Cardiac septum (tissue), 1 donor: Measurements from ENCODE around the gene TAF1B. TPM values are rescaled to one million over a fixed set of nuclear protein-coding genes. Genes with fewer than 3 reads are reported as not detected.

ENCODE experiments used
- DNase-seq: peaks from one replicate; pipeline ENCODE4 v3.0.0-alpha.2; 2020; ENCODE audit warnings: low spot score
- intact Hi-C: fragments of 100-400 bp; cut with DNase I; formaldehyde crosslinking; loops from one replicate; pipeline ENCODE4 v1.14.0; 2022
- total RNA-seq: library from RNA; stranded (reverse); fragmentation: NEBNext Ultra II Directional; extraction: Animal tissue kit (Norgen Biotek cat#: 25700); gene quantifications from one replicate; pipeline ENCODE4 v1.2.1, GENCODE V29; 2021
- donor health status: DM: no; HTN: no; CAD: no.

TAF1B gene
- total RNA-seq, 1 donor from 2014 or later: 8.4 TPM

GRCh38 chr2:9807056-9807455 lies 36.2 kb upstream of the TAF1B start:
- DNase-seq: no peak

GRCh38 chr2:9807555-9808305 lies 35.5 kb upstream of the TAF1B start:
- intact Hi-C loops: no loop called here
- no peak for DNase-seq

More at GRCh38 chr2:9807056-9807455, 36.2 kb upstream of the TAF1B start:
- intact Hi-C loops: no loop called here

- no peak for DNase-seq
- intact Hi-C loops: no loop called here
Observed at GRCh38 chr2:9808334-9809063, 34.8 kb upstream of the TAF1B start.

- intact Hi-C loops: no loop called here
- DNase-seq: no peak
Observed at GRCh38 chr2:9809064-9809356, 34.3 kb upstream of the TAF1B start.

GRCh38 chr2:9809448-9810088 lies 33.7 kb upstream of the TAF1B start:
- intact Hi-C loops: loop anchor here (5.0 to 10.0 kb wide), 2 partner anchors 175 to 288 kb away; no protein-coding TSS in a partner anchor

GRCh38 chr2:9811216-9811615 lies 32.1 kb upstream of the TAF1B start:
- intact Hi-C loops: loop anchor here (5.0 to 10.0 kb wide), 2 partner anchors 174 to 286 kb away; no protein-coding TSS in a partner anchor
- DNase-seq: no peak

More at GRCh38 chr2:9809448-9810088, 33.7 kb upstream of the TAF1B start:
- DNase-seq: no peak

GRCh38 chr2:9811679-9812511 lies 31.4 kb upstream of the TAF1B start:
- intact Hi-C loops: loop anchor here (5.0 to 10.0 kb wide), 2 partner anchors 173 to 285 kb away; no protein-coding TSS in a partner anchor
- DNase-seq: no peak

GRCh38 chr2:9812945-9813311 lies 30.3 kb upstream of the TAF1B start:
- intact Hi-C loops: loop anchor here (5.0 to 10.0 kb wide), 2 partner anchors 172 to 284 kb away; no protein-coding TSS in a partner anchor
- DNase-seq: no peak

- intact Hi-C loops: loop anchor here (2.0 to 10.0 kb wide), 3 partner anchors 171 to 284 kb away; no protein-coding TSS in a partner anchor
- DNase-seq: no peak
Observed at GRCh38 chr2:9813312-9814128, 29.8 kb upstream of the TAF1B start.

GRCh38 chr2:9814129-9814868 lies 29.0 kb upstream of the TAF1B start:
- DNase-seq: no peak
- intact Hi-C loops: loop anchor here (2.0 to 10.0 kb wide), 3 partner anchors 171 to 283 kb away; no protein-coding TSS in a partner anchor

GRCh38 chr2:9815076-9815475 lies 28.2 kb upstream of the TAF1B start:
- DNase-seq: no peak
- intact Hi-C loops: loop anchor here (2.0 to 10.0 kb wide), 2 partner anchors 170 to 234 kb away; no protein-coding TSS in a partner anchor

GRCh38 chr2:9815844-9816279 lies 27.4 kb upstream of the TAF1B start:
- DNase-seq: no peak
- intact Hi-C loops: loop anchor here (2.0 to 10.0 kb wide), 2 partner anchors 169 to 233 kb away; no protein-coding TSS in a partner anchor

GRCh38 chr2:9818097-9818496 lies 25.2 kb upstream of the TAF1B start:
- DNase-seq: no peak
- intact Hi-C loops: loop anchor here (10.0 kb wide), 1 partner anchor 167 kb away; no protein-coding TSS in a partner anchor

- DNase-seq: no peak
- intact Hi-C loops: loop anchor here (10.0 kb wide), 1 partner anchor 165 kb away; no protein-coding TSS in a partner anchor
Observed at GRCh38 chr2:9819551-9819950, 23.7 kb upstream of the TAF1B start.

- intact Hi-C loops: no loop called here
- no peak for DNase-seq
Observed at GRCh38 chr2:9820020-9820973, 23.0 kb upstream of the TAF1B start.

- no peak for DNase-seq
- intact Hi-C loops: no loop called here
Observed at GRCh38 chr2:9821805-9822445, 21.3 kb upstream of the TAF1B start.
